DND-41 (cell line): ENCODE data around the gene CRELD1.

Source experiments
- CTCF ChIP-seq: IDR thresholded peaks from 2 replicates; pipeline ENCODE4 v1.5.1; 2012; ENCODE audit warnings: borderline replicate concordance, low read length, moderate library complexity, mild to moderate bottlenecking; ENCODE audit not compliant: poor library complexity, severe bottlenecking; ENCODE audit errors: extremely low read depth
- EZH2 ChIP-seq: IDR thresholded peaks from 3 replicates; pipeline ENCODE4 v1.6.1; 2012; ENCODE audit warnings: borderline replicate concordance, low read depth, mild to moderate bottlenecking, moderate library complexity, low read length, inconsistent platforms; ENCODE audit not compliant: severe bottlenecking

- no peak for TF ChIP-seq CTCF
- no peak for TF ChIP-seq EZH2
Observed at GRCh38 chr3:9890249-9891071, 43.2 kb upstream of the CRELD1 start, which contains the start of gene JAGN1.
